HG03432 (cell line): ENCODE measurements around the gene SIRT2.

Source experiments
- ATAC-seq: cut with Tn5 transposase; IDR thresholded peaks from one replicate; pipeline ENCODE4 v1.9.1; 2021; ENCODE audit warnings: mild to moderate bottlenecking, moderate library complexity; ENCODE audit not compliant: unreplicated experiment

SIRT2 gene

GRCh38 chr19:38845374-38846024, 53.9 kb downstream of the SIRT2 start:
- ATAC-seq = no peak

- no peak for ATAC-seq
These were observed 55.2 kb downstream of the SIRT2 start for GRCh38 chr19:38844093-38844686.

GRCh38 chr19:38843175-38843758, 56.2 kb downstream of the SIRT2 start:
- ATAC-seq = no peak

- ATAC-seq = no peak
These were observed 56.8 kb downstream of the SIRT2 start for GRCh38 chr19:38842439-38843174.

GRCh38 chr19:38841787-38842438, 57.5 kb downstream of the SIRT2 start:
- ATAC-seq = no peak

- ATAC-seq = no peak
These were observed 58.1 kb downstream of the SIRT2 start for GRCh38 chr19:38841180-38841766.

- ATAC-seq = no peak
These were observed 58.8 kb downstream of the SIRT2 start for GRCh38 chr19:38840583-38840968.

- no peak for ATAC-seq
These were observed 59.4 kb downstream of the SIRT2 start for GRCh38 chr19:38839816-38840582.

- no peak for ATAC-seq
These were observed 60.2 kb downstream of the SIRT2 start for GRCh38 chr19:38838986-38839761.

GRCh38 chr19:38838208-38838985, 61.0 kb downstream of the SIRT2 start:
- no peak for ATAC-seq

- ATAC-seq = no peak
These were observed 61.7 kb downstream of the SIRT2 start for GRCh38 chr19:38837656-38838121.

- ATAC-seq = no peak
These were observed 62.3 kb downstream of the SIRT2 start for GRCh38 chr19:38836983-38837626.

GRCh38 chr19:38836159-38836982, 63.0 kb downstream of the SIRT2 start:
- ATAC-seq = no peak

- no peak for ATAC-seq
These were observed 64.8 kb downstream of the SIRT2 start for GRCh38 chr19:38834590-38834989.

- no peak for ATAC-seq
These were observed 65.3 kb downstream of the SIRT2 start for GRCh38 chr19:38834104-38834490.

GRCh38 chr19:38833092-38833425, 66.4 kb downstream of the SIRT2 start:
- ATAC-seq = no peak

GRCh38 chr19:38831142-38831605, 68.2 kb downstream of the SIRT2 start:
- ATAC-seq = peak; percentile 54
